Measurements from ENCODE around the gene HOXB13.

GRCh38 chr17:48747445-48748363, 19.2 kb upstream of the HOXB13 start:
- TF ChIP-seq EZH2phosphoT487 (IDR thresholded peaks at IDR 0.05; ENCODE audit: low read depth) (no peak), CTCF (IDR thresholded peaks at IDR 0.05; ENCODE audit: low read depth, low read length) (no peak)

Data from OCI-LY3 (cell line).